ENCODE data around the gene NMRK1.

- no peak for TF ChIP-seq POLR2A (IDR thresholded peaks at IDR 0.05; ENCODE audit: low read length)
- no peak for TF ChIP-seq GATA1 (IDR thresholded peaks at IDR 0.05; ENCODE audit: low read depth, low read length)
Measured at GRCh38 chr9:75084081-75084672, 3.8 kb downstream of the NMRK1 start.

All from erythroblast (primary cell).